Subcutaneous adipose tissue (tissue), 4 donors: ENCODE measurements around the gene COL6A2. TPM values are rescaled to one million over a fixed set of nuclear protein-coding genes. Genes with fewer than 3 reads are reported as not detected.

Experiments used
- CTCF ChIP-seq: fragments of 450-650 bp; IDR thresholded peaks from one replicate; pipeline ENCODE4 v1.5.1; 2016; ENCODE audit warnings: low read depth, mild to moderate bottlenecking, control low read depth, antibody characterized with exemption, moderate library complexity
- total RNA-seq, 4 donors: library from RNA; depleted of rRNA; stranded (reverse); fragments of >200 nt; gene quantifications; one replicate each; pipeline ENCODE4 v1.1.0, GENCODE V29; 2016

Gene COL6A2
- total RNA-seq, 4 donors from 2014 or later: 223 to 1,493 (median 826) TPM

- TF ChIP-seq CTCF: no peak
These were observed 6.3 kb upstream of the COL6A2 start for GRCh38 chr21:46091631-46092025.

DNA sequence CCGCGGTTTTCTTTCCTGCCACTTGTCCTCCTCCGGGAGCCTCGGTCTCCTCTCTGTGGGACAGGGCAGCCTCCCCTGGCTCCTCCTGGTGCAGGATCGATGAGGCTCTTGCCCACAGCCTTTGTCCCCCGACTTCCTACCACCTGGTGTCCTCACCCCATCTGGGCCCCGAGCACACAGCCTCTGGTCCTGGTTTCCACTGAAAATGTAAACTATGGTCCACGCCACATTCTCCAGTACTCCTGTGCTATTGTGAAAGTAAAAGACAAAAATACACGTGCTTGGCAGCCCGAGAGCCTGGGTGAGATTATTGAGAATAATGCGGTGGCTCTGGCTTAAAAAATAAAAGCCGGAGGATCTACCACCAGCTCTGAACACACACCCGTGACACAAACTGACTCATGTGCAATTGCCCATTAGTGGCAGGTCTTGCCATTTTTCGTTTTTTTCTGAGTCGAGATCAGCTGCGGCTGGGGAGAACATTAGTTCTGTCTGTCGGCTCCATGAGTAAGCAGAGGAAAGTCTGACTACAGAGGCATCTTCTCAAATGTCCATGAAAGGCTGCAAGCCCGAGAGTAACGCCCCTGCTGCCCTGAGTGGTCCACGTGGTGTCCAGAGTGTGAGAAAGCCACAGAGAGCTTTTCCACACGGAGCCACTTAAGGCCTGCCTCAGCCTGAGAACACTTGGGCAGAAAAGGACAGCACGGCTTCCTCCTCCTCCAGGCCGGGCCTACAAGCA lies 5.7 kb upstream of the COL6A2 start:
- no peak for TF ChIP-seq CTCF

DNA sequence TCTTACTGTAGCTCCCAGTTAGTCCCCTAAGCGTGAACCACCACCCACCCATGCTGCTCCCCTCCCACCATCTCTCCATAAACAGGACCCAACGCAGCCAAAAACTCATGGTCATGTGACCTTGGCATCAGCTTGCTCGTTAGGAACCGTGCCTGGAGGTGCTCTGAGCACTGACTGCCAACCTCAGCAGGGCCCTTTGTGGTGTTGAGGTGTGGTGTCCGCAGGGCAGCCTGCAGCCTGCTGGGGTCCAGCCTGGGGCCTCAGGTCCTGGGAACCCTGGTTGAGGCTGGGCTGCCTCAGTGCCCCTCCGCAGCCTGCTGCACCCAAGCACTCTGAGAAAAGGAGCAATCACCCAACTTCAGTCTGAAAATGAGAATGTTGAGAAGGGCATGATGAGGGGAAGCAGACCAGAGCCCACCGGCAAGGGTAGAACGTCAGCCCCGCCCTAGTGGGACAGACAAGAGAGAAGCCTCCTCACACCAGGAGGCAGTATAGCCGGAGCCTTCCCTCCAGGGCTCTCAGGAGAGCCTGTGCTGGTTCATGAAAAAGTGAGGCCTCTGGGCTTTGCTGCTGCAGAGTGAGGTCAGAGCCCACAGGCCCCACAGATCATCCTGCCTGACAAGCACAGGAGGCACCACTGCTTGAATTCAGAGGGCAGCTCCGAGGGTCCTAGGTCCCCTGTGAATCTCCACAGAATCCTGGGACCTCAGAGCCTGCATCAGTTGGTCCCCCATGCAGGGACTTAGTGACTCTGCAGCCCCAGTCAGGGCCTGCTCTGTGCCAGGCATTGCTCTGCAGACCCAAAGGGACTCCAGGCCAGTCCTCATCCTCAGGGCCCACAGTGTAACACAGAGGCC lies 4.9 kb upstream of the COL6A2 start:
- no peak for TF ChIP-seq CTCF

DNA sequence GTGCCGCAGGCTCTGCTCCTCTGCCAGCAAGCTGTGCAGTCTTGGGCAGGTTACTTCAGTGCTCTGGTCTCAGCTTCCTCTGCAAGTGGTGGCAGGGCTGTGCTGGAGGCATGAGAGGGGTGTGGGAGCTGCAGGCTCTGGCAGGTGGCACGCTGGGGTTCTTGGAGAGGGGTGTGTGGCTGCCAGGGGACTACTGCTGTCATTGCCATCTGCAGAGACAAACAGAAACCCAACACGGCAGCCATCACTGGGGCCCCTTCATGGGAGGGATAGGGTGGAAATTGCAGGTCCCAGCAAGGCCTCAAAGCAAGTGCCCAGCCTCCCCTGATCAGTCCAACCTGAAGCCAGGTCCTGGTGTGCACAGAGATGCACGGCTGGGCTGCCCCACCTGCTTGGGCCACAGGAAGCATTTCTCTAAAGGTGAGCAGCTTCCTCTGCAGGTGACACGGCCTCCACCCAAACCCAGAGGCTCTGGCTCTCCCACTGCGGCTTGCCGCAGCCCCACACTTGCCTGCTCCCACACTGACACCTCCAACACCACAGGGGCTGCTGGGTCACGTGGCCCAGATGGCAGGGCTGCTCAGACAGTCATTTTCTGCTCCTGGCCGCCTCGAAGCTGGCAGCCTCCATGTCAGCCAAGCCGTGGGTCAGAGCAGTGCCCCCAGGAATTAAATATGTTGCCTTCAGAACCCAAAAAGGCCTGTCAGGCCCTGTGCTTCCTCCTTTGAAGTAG lies 4.1 kb upstream of the COL6A2 start:
- TF ChIP-seq CTCF: no peak

GRCh38 chr21:46094401-46095082 lies 3.4 kb upstream of the COL6A2 start:
- TF ChIP-seq CTCF: no peak

DNA sequence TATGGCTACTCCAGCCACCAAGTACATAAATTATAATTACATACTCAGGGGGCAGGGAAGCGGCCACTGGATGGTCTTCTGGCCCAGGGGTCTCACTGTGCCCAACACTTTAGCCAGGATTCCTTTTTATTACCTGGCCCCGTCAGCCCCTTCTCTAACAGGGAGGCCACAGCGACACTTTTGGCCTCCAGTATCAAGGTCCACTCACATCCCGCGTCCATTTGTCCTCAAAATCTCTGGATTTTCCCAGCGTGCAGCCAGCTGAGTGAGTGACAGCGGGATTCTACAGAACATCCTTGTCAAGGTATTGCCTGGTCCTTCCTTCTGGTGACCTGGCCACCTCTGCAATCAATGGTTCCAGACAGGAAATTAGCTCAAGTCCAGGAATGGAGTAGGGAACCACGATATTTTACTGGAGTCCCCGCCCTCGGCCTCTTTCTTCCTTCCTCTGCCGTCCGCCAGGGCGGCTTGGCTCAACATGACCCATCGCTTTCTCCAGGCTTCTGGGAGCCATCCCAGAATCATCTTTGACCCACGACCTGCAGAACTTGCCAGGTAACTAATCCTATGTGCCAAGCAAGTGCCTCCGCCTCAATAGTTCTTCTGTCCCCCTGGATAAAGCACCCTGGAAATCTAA lies 2.7 kb upstream of the COL6A2 start:
- no peak for TF ChIP-seq CTCF
